NCI-H146 (cell line): ENCODE data around the gene WNT8B.

Source experiments
- DNase-seq: peaks from one replicate; lab custom pipeline; 2025; lab: John Stamatoyannopoulos, UW

The WNT8B gene

GRCh38 chr10:100462709-100463108, at the start of gene WNT8B:
Gene WNT8B, plus strand, starts transcription at chr10:100463009. Its CDS starts 160 bp downstream, at chr10:100463169.
- DNase-seq = no peak

- DNase-seq = no peak
Measured at GRCh38 chr10:100413173-100413572, 49.6 kb upstream of the WNT8B start.

GRCh38 chr10:100419911-100420449, 42.8 kb upstream of the WNT8B start:
- no peak for DNase-seq

- no peak for DNase-seq
Measured at GRCh38 chr10:100427374-100427773, 35.4 kb upstream of the WNT8B start.

- DNase-seq = peak; percentile 93
Measured at GRCh38 chr10:100433253-100434240, 29.3 kb upstream of the WNT8B start.

- no peak for DNase-seq
Measured at GRCh38 chr10:100436255-100436654, 26.6 kb upstream of the WNT8B start.

GRCh38 chr10:100438674-100439315, 24.0 kb upstream of the WNT8B start:
- DNase-seq = no peak

- no peak for DNase-seq
Measured at GRCh38 chr10:100442548-100442947, 20.3 kb upstream of the WNT8B start.

- DNase-seq = peak; percentile 48
Measured at GRCh38 chr10:100446130-100446761, 16.6 kb upstream of the WNT8B start.

- no peak for DNase-seq
Measured at GRCh38 chr10:100447663-100448062, 15.1 kb upstream of the WNT8B start.

GRCh38 chr10:100448951-100449350, 13.9 kb upstream of the WNT8B start:
- no peak for DNase-seq

- DNase-seq = no peak
Measured at GRCh38 chr10:100468322-100468721, 5.5 kb downstream of the WNT8B start.

- DNase-seq = no peak
Measured at GRCh38 chr10:100468978-100469377, 6.2 kb downstream of the WNT8B start.

- DNase-seq = no peak
Measured at GRCh38 chr10:100469756-100470155, 6.9 kb downstream of the WNT8B start.

GRCh38 chr10:100470367-100470766, 7.6 kb downstream of the WNT8B start:
- no peak for DNase-seq

GRCh38 chr10:100477970-100478369, 15.2 kb downstream of the WNT8B start:
- no peak for DNase-seq

- no peak for DNase-seq
Measured at GRCh38 chr10:100479037-100479436, 16.2 kb downstream of the WNT8B start.

GRCh38 chr10:100480002-100480401, 17.2 kb downstream of the WNT8B start:
- DNase-seq = no peak

- DNase-seq = peak; percentile 82
Measured at GRCh38 chr10:100481462-100482081, 18.8 kb downstream of the WNT8B start.

GRCh38 chr10:100482181-100482833, 19.5 kb downstream of the WNT8B start:
- peak; percentile 83 for DNase-seq

GRCh38 chr10:100482834-100483185, 20.0 kb downstream of the WNT8B start:
- peak; percentile 34 for DNase-seq
